Upper lobe of left lung (tissue), 6 donors: ENCODE measurements around the gene RASA3. TPM values are rescaled to one million over a fixed set of nuclear protein-coding genes. Genes with fewer than 3 reads are reported as not detected.

Experiments used
- ATAC-seq, 2 donors: fragments of 200-7000 bp; cut with Tn5 transposase; one replicate each; pipeline ENCODE4 v1.9.1; 2022; ENCODE audit warnings: mild to moderate bottlenecking in 2 of 2, moderate library complexity in 2 of 2; ENCODE audit not compliant: low FRiP score in 2 of 2
- DNase-seq, 2 donors: peaks; one replicate each; pipeline ENCODE4 v3.0.0-alpha.2; 2019 to 2020
- H3K27ac ChIP-seq, 4 donors: fragments of 200-600 bp; sonication (generic); one replicate each; pipeline ENCODE4 v1.5.1; 2016 to 2019
- H3K27me3 ChIP-seq, 4 donors: fragments of 200-600 bp; sonication (generic); one replicate each; pipeline ENCODE4 v1.5.1; 2017 to 2019
- H3K36me3 ChIP-seq, 4 donors: fragments of 200-600 bp; sonication (generic); one replicate each; pipeline ENCODE4 v1.5.1; 2016 to 2019
- H3K4me1 ChIP-seq, 4 donors: fragments of 200-600 bp; sonication (generic); one replicate each; pipeline ENCODE4 v1.5.1; 2018 to 2019
- H3K4me3 ChIP-seq, 4 donors: fragments of 200-600 bp; sonication (generic); one replicate each; pipeline ENCODE4 v1.5.1; 2017 to 2019; ENCODE audit warnings: mild to moderate bottlenecking in 2 of 4, moderate library complexity in 1 of 4
- H3K9me3 ChIP-seq, 4 donors: fragments of 200-600 bp; sonication (generic); one replicate each; pipeline ENCODE4 v1.5.1; 2018 to 2019
- EP300 ChIP-seq, 4 donors: sonication (generic); formaldehyde crosslinking; IDR thresholded peaks; one replicate each; pipeline ENCODE4 v1.5.1; 2017; ENCODE audit warnings: antibody characterized with exemption in 4 of 4, control low read depth in 2 of 4
- POLR2A ChIP-seq, 4 donors: fragments of 450-650 bp; IDR thresholded peaks; one replicate each; pipeline ENCODE4 v1.5.1; 2016 to 2017; ENCODE audit warnings: antibody characterized with exemption in 4 of 4, mild to moderate bottlenecking in 2 of 4
- POLR2AphosphoS5 ChIP-seq, 2 donors: sonication (generic); formaldehyde crosslinking; IDR thresholded peaks; one replicate each; pipeline ENCODE4 v1.5.1; 2017; ENCODE audit warnings: antibody characterized with exemption in 2 of 2
- WGBS, 2 donors: methylation state at CpG; one replicate each; pipeline ENCODE4 v1.1.5; 2017 to 2018; 5-methylcytosine and 5-hydroxymethylcytosine counted together
- total RNA-seq, 6 donors: library from RNA; depleted of rRNA in 4 of 6; stranded (reverse); fragments of >200 nt in 4 of 6; gene quantifications; one replicate each; pipeline versions ENCODE4 v1.1.0 to v1.2.1, GENCODE V29; 2016 to 2021
- TF ChIP-seq, protein P1 (sequence below), 6 experiments: fragments of 450-650 bp in 4 of 6; fragments of 200-600 bp in 2 of 6; sonication (generic) in 2 of 6; IDR thresholded peaks; one replicate each; pipeline ENCODE4 v1.5.1; 2016 to 2019; ENCODE audit warnings: antibody characterized with exemption in 6 of 6
- donor health status: DM: no; HTN: no; CAD: no; lungs with moderate emphysema.
- donor health status: DM: no; HTN: yes; CAD: no; lungs with severe emphysema.

RASA3 gene
- total RNA-seq, 6 donors from 2014 or later, result 11.4 to 52.4 (median 18.4) TPM

GRCh38 chr13:114017966-114018365 is 114.5 kb downstream of the RASA3 start:
- no peaks in the 10 kb centered on the region for H3K27me3 ChIP-seq
- no peak overlapping the region for H3K4me3 ChIP-seq
- 90 to 93% methylated on average over 18 to 23 of the region's 23 CpGs for WGBS, 2 donors
- H3K4me1 ChIP-seq, result peaks cover 0 to 3% (median 0%) of the 10 kb centered on the region in 4 donors
- no peak for ATAC-seq
- H3K36me3 ChIP-seq, result peaks cover 0 to 87% (median 52%) of the 10 kb centered on the region in 4 donors
- no peak for TF ChIP-seq EP300 (IDR thresholded peaks at IDR 0.05)
- TF ChIP-seq, protein P1, sequence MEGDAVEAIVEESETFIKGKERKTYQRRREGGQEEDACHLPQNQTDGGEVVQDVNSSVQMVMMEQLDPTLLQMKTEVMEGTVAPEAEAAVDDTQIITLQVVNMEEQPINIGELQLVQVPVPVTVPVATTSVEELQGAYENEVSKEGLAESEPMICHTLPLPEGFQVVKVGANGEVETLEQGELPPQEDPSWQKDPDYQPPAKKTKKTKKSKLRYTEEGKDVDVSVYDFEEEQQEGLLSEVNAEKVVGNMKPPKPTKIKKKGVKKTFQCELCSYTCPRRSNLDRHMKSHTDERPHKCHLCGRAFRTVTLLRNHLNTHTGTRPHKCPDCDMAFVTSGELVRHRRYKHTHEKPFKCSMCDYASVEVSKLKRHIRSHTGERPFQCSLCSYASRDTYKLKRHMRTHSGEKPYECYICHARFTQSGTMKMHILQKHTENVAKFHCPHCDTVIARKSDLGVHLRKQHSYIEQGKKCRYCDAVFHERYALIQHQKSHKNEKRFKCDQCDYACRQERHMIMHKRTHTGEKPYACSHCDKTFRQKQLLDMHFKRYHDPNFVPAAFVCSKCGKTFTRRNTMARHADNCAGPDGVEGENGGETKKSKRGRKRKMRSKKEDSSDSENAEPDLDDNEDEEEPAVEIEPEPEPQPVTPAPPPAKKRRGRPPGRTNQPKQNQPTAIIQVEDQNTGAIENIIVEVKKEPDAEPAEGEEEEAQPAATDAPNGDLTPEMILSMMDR (IDR thresholded peaks at IDR 0.05), result no peak
- TF ChIP-seq POLR2AphosphoS5 (IDR thresholded peaks at IDR 0.05), result no peak
- TF ChIP-seq POLR2A (IDR thresholded peaks at IDR 0.05), result no peak
- peak in 1 of 2 donors; percentile 65 for DNase-seq
- H3K9me3 ChIP-seq, result no peaks in the 10 kb centered on the region
- H3K27ac ChIP-seq, result no peak overlapping the region

DNA sequence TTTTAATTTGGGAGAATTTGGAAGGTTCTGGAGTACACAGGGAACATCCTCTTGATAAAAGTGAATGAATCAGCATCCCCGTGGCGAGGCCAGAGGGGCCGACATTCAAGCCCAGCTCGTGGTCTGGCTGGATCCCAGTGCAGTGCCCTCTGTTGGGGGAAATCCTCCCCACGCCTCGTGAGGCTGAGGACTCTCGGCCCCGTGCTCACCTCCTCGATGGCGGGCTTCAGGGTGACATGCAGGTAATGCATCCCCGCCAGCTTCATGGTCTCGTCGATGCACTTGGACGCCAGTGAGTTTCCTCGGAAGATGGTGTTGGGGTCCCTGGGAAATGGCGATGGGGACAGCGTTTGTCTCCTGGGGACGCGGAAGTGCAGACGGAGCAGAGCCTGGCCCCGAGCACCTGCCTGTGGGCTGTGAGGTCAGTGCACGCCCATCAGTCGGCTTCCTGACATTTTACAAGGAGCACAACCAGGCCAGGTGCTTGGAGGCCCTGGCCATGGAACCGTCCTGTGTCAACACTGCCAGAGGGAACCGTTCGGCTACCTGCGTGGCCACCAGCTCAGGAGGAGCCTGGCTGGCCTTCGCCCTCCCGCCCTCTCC is 115.3 kb downstream of the RASA3 start:
- Histone ChIP-seq H3K9me3 (no peaks in the 10 kb centered on the region), H3K27me3 (no peaks in the 10 kb centered on the region), H3K36me3 (peaks cover 0 to 83% (median 50%) of the 10 kb centered on the region in 4 donors), H3K4me1 (peaks cover 0 to 3% (median 0%) of the 10 kb centered on the region in 4 donors), H3K27ac (no peak overlapping the region), H3K4me3 (no peak overlapping the region)
- TF ChIP-seq POLR2AphosphoS5 (IDR thresholded peaks at IDR 0.05) (no peak), EP300 (IDR thresholded peaks at IDR 0.05) (no peak)
- TF ChIP-seq, protein P1 (IDR thresholded peaks at IDR 0.05), result peak in 1 of 6 experiments; percentile 7
- DNase-seq (peak in 1 of 2 donors; percentile 51), ATAC-seq (no peak)
- 82 to 89% methylated on average over 6 to 29 of the region's 29 CpGs for WGBS, 2 donors

DNA sequence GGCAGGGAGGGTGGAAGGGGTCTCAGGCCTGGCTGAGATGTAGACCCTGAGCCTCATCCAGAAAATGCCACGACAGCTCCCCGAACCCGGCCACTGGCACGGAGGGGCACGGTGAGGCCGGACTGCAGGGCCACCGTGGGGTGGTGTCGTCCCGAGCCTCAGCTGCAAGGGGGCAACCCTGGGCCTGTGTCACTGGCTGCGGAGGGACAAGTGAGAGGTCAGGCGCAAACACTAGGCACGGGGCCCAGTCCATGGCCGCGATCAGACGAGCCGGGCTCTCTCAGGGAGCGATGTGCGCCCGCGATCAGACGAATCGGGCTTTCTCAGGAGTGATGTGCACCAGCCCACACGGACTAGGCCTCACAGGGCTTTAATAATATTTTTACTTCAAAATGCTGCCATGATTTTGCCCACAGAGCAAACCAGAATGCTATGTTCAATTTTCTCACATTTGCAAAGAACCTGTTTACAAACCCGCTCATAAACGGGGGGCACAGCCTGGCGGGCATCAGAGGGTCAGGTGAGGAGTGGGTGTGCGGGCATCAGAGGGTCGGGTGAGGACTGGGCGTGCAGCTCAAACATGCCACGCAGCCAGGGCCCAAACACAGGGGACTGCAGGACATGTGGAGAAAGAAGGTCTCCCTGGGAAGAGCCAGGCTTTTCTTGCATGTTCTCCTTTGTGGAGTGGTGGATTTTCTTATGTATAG is 115.9 kb downstream of the RASA3 start:
- H3K27ac ChIP-seq, result no peak overlapping the region
- WGBS, 2 donors, result 91 to 97% methylated on average over 18 to 30 of the region's 30 CpGs
- H3K4me1 ChIP-seq, result peaks cover 0 to 3% (median 0%) of the 10 kb centered on the region in 4 donors

DNA sequence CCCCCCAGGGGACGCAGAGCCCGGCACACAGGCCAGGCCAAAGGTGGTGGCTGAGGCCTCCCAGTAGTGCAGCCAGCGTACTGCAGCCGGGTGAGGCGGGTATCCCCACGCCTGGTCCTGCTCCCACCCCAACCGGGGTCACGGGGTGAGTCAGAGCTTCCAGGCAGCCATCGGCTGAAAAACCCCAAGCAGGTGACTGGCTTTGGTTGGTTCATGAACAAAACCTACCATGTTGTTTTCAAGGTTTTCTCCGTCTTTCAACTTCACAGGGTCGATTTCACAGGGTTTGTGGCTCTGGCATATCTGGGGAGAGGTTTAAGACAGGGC is 116.5 kb downstream of the RASA3 start:
- ATAC-seq (peak in 1 of 2 donors; percentile 33), DNase-seq (peak in 1 of 2 donors; percentile 75)
- no peaks in the 10 kb centered on the region for H3K9me3 ChIP-seq
- no peak for TF ChIP-seq POLR2AphosphoS5 (IDR thresholded peaks at IDR 0.05)
- TF ChIP-seq EP300 (IDR thresholded peaks at IDR 0.05), result no peak
- TF ChIP-seq, protein P1 (IDR thresholded peaks at IDR 0.05), result no peak
- TF ChIP-seq POLR2A (IDR thresholded peaks at IDR 0.05), result no peak
- peaks cover 0 to 3% (median 0%) of the 10 kb centered on the region in 4 donors for H3K4me1 ChIP-seq
- H3K4me3 ChIP-seq, result no peak overlapping the region
- H3K27ac ChIP-seq, result peak overlapping the region in 1 of 4 donors; percentile 64
- peaks cover 0 to 83% (median 50%) of the 10 kb centered on the region in 4 donors for H3K36me3 ChIP-seq
- H3K27me3 ChIP-seq, result no peaks in the 10 kb centered on the region
- 78 to 86% methylated on average over 6 of the region's 11 CpGs for WGBS, 2 donors

More for the DNA sequence above, 115.9 kb downstream of the RASA3 start:
- H3K36me3 ChIP-seq, result peaks cover 0 to 83% (median 49%) of the 10 kb centered on the region in 4 donors
- ATAC-seq (no peak), DNase-seq (peak in 1 of 2 donors; percentile 72)
- H3K4me3 ChIP-seq, result no peak overlapping the region
- no peaks in the 10 kb centered on the region for H3K27me3 ChIP-seq
- no peaks in the 10 kb centered on the region for H3K9me3 ChIP-seq
- no peak for TF ChIP-seq POLR2AphosphoS5 (IDR thresholded peaks at IDR 0.05)

- Histone ChIP-seq H3K9me3 (no peaks in the 10 kb centered on the region), H3K4me1 (peaks cover 0 to 3% (median 0%) of the 10 kb centered on the region in 4 donors), H3K36me3 (peaks cover 0 to 83% (median 47%) of the 10 kb centered on the region in 4 donors), H3K27ac (peak overlapping the region in 1 of 4 donors; percentile 64), H3K27me3 (no peaks in the 10 kb centered on the region), H3K4me3 (peak overlapping the region in 2 of 4 donors; percentile 5 to 8)
- DNase-seq (peak; percentile 69 to 85), ATAC-seq (peak; percentile 69)
- TF ChIP-seq POLR2A (IDR thresholded peaks at IDR 0.05) (no peak), POLR2AphosphoS5 (IDR thresholded peaks at IDR 0.05) (no peak)
- TF ChIP-seq, protein P1 (IDR thresholded peaks at IDR 0.05), result no peak
- WGBS, 2 donors, result 83 to 85% methylated on average over 16 to 39 of the region's 40 CpGs
These were observed 117.1 kb downstream of the RASA3 start for GRCh38 chr13:114015111-114015968.
